Panc1 (cell line): ENCODE measurements around the gene MEA1.

Experiments
- POLR2AphosphoS5 ChIP-seq: IDR thresholded peaks from 2 replicates; pipeline ENCODE4 v1.6.1; 2012; ENCODE audit warnings: mild to moderate bottlenecking, low read depth, low read length, moderate library complexity
- SIN3A ChIP-seq: IDR thresholded peaks from 2 replicates; pipeline ENCODE4 v1.6.1; 2012; ENCODE audit warnings: low read depth, mild to moderate bottlenecking, low read length, moderate library complexity, borderline replicate concordance; ENCODE audit not compliant: insufficient read depth
- TCF7L2 ChIP-seq: IDR thresholded peaks from 2 replicates; pipeline ENCODE4 v1.6.1; 2011; ENCODE audit warnings: mild to moderate bottlenecking, low read depth, low read length, inconsistent platforms
- TF ChIP-seq, protein P1 (sequence below): fragments of 450-650 bp; IDR thresholded peaks from 2 replicates; pipeline ENCODE4 v1.5.1; 2017; ENCODE audit warnings: mild to moderate bottlenecking
- TF ChIP-seq, protein P2 (sequence below), 2 experiments: IDR thresholded peaks; 2 replicates each; pipeline ENCODE4 v1.6.1; 2011 to 2012; ENCODE audit warnings: low read depth in 2 of 2, control low read depth in 1 of 2, low read length in 1 of 2, mild to moderate bottlenecking in 1 of 2, moderate library complexity in 1 of 2; ENCODE audit not compliant: insufficient read depth in 1 of 2

DNA sequence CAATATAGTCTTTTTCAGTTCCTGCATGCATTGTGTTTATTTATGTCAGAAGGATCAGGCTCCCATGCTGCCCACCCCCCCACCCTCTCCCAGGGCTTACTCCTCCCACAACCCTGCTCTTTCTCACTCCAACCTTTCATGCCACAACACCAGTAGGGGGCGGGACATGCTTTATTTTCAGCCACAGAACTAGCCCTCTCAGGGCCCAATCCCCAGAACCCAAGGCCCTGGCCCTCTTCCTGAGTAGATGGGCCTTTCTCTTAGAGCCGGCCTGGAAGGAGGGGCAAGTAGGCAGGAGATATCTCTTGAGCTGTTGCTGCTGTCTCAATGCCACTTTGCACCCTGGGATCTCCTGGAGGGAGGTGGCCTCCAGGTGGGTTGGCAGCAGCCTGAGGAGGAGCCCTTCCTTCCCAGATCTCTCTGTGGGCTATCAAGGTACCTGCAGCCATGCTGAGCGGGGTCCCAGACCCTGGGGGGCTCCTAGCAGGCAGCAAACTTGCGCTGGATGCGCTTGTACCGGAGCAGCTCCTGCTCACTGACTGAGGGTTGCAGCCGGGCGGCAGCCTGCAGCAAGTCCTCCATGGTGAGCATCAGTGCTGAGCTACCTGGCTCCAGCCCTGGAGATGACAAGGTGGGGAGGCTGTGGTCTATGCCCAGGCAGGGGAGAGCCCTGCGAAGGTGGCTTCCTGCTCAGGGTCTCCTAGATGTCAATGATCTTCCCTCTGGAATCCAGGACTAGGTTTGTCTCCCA, 49.7 kb downstream of the MEA1 start:
- TF ChIP-seq, protein P1, sequence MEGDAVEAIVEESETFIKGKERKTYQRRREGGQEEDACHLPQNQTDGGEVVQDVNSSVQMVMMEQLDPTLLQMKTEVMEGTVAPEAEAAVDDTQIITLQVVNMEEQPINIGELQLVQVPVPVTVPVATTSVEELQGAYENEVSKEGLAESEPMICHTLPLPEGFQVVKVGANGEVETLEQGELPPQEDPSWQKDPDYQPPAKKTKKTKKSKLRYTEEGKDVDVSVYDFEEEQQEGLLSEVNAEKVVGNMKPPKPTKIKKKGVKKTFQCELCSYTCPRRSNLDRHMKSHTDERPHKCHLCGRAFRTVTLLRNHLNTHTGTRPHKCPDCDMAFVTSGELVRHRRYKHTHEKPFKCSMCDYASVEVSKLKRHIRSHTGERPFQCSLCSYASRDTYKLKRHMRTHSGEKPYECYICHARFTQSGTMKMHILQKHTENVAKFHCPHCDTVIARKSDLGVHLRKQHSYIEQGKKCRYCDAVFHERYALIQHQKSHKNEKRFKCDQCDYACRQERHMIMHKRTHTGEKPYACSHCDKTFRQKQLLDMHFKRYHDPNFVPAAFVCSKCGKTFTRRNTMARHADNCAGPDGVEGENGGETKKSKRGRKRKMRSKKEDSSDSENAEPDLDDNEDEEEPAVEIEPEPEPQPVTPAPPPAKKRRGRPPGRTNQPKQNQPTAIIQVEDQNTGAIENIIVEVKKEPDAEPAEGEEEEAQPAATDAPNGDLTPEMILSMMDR: no peak; the same call in 1 of the 2 replicates
- TF ChIP-seq, protein P2, sequence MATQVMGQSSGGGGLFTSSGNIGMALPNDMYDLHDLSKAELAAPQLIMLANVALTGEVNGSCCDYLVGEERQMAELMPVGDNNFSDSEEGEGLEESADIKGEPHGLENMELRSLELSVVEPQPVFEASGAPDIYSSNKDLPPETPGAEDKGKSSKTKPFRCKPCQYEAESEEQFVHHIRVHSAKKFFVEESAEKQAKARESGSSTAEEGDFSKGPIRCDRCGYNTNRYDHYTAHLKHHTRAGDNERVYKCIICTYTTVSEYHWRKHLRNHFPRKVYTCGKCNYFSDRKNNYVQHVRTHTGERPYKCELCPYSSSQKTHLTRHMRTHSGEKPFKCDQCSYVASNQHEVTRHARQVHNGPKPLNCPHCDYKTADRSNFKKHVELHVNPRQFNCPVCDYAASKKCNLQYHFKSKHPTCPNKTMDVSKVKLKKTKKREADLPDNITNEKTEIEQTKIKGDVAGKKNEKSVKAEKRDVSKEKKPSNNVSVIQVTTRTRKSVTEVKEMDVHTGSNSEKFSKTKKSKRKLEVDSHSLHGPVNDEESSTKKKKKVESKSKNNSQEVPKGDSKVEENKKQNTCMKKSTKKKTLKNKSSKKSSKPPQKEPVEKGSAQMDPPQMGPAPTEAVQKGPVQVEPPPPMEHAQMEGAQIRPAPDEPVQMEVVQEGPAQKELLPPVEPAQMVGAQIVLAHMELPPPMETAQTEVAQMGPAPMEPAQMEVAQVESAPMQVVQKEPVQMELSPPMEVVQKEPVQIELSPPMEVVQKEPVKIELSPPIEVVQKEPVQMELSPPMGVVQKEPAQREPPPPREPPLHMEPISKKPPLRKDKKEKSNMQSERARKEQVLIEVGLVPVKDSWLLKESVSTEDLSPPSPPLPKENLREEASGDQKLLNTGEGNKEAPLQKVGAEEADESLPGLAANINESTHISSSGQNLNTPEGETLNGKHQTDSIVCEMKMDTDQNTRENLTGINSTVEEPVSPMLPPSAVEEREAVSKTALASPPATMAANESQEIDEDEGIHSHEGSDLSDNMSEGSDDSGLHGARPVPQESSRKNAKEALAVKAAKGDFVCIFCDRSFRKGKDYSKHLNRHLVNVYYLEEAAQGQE (IDR thresholded peaks at IDR 0.05; ENCODE audit: insufficient read depth in 1 of 2, low read depth in 2 of 2, low read length in 1 of 2): no peak
- no peak for TF ChIP-seq TCF7L2
- no peak for TF ChIP-seq SIN3A
- no peak for TF ChIP-seq POLR2AphosphoS5
